Natural killer cell treated with Interleukin-12 subunit alpha and Interleukin-12 subunit beta and Interleukin-15 and Interleukin-18, amount 100 ng/mL, for 72 hours (primary cell): ENCODE results near the gene KIAA0040. TPM values are rescaled to one million over a fixed set of nuclear protein-coding genes. Genes with fewer than 3 reads are reported as not detected.
"Not testable (repeated sequence)": the region's sequence is repeated elsewhere in the genome, so short reads cannot be mapped to it uniquely, and the experiment has no call there.

Experiments used
- ATAC-seq, 2 donors: fragments of 150-1000 bp; cut with Tn5 transposase in 1 of 2; sonication (Bioruptor Pico), chemical (Tn5 transposase) in 1 of 2; 2 replicates each; pipeline ENCODE4 v1.10.0; 2021
- DNase-seq: peaks from one replicate; pipeline ENCODE4 v3.0.0; 2022; ENCODE audit warnings: low spot score
- H3K27ac Mint-ChIP-seq, 2 donors: 1 replicate in 1 of 2; 2 replicates in 1 of 2; pipeline ENCODE4 v1.8.0; 2022; ENCODE audit warnings: mixed read lengths in 2 of 2, mild to moderate bottlenecking in 1 of 2, moderate library complexity in 1 of 2
- H3K27me3 Mint-ChIP-seq, 2 donors: 1 replicate in 1 of 2; 2 replicates in 1 of 2; pipeline ENCODE4 v1.8.0; 2022; ENCODE audit warnings: mixed read lengths in 2 of 2
- H3K36me3 Mint-ChIP-seq: one replicate; pipeline ENCODE4 v1.8.0; 2022; ENCODE audit warnings: mixed read lengths
- H3K4me1 Mint-ChIP-seq, 2 donors: 1 replicate in 1 of 2; 2 replicates in 1 of 2; pipeline ENCODE4 v1.8.0; 2022; ENCODE audit warnings: low read depth in 2 of 2, mixed read lengths in 2 of 2, mild to moderate bottlenecking in 1 of 2
- H3K4me3 Mint-ChIP-seq: one replicate; pipeline ENCODE4 v1.8.0; 2022; ENCODE audit warnings: mixed read lengths
- H3K9me3 Mint-ChIP-seq: 2 replicates; pipeline ENCODE4 v1.8.0; 2022; ENCODE audit warnings: mixed read lengths
- total RNA-seq, 2 donors: library from RNA; stranded (reverse); gene quantifications; one replicate each; pipeline ENCODE4 v1.2.3, GENCODE V29; 2022

KIAA0040 gene
- total RNA-seq, 2 donors from 2014 or later, result 11.2 to 19.3 TPM

DNA sequence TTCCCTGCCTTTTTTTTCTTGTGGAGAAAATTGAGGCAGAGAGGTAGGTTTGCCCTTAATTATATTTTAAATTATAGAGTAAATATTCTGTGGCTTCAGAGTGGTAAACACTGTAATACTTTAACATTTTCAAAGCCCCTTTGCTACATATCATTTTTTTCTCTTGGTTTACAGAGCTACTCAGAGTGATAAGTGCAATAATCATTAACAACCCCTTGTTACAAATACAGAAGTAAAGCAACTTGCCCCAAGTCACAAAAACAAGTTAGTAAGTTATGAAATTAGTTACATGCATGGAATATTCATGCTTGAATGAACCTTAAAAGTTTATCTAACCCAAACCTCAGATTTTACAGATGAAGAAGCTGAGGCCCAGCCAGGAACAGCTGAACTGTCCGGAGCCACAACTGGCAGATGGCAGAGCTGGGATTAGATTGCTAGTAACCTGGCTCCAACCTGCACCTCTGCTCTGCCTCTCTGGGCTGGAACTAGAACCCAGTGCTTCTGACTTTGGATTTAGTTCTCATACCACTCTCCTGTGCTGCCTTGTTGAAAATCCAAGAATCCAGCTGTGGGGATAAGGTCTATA, 76.3 kb downstream of the KIAA0040 start:
- Mint-ChIP-seq H3K4me3 (no peak overlapping the region), H3K36me3 (peaks cover 12% of the 10 kb centered on the region), H3K4me1 (no peaks in the 10 kb centered on the region), H3K9me3 (peaks cover 3% of the 10 kb centered on the region), H3K27me3 (peaks cover 12 to 31% of the 10 kb centered on the region in 2 donors), H3K27ac (no peak overlapping the region)
- no peak for ATAC-seq
- DNase-seq, result no peak

GRCh38 chr1:175114996-175115395, 77.6 kb downstream of the KIAA0040 start:
- Mint-ChIP-seq H3K9me3 (peaks cover 3% of the 10 kb centered on the region), H3K27me3 (peaks cover 12 to 25% of the 10 kb centered on the region in 2 donors), H3K27ac (no peak overlapping the region), H3K4me3 (no peak overlapping the region), H3K36me3 (peaks cover 12% of the 10 kb centered on the region), H3K4me1 (no peaks in the 10 kb centered on the region)
- ATAC-seq (peak in 1 of 2 donors; percentile 61), DNase-seq (no peak)

- H3K27ac Mint-ChIP-seq, H3K9me3 Mint-ChIP-seq, H3K4me1 Mint-ChIP-seq, H3K4me3 Mint-ChIP-seq, ATAC-seq, H3K36me3 Mint-ChIP-seq, H3K27me3 Mint-ChIP-seq, DNase-seq: not testable (repeated sequence)
Observed at GRCh38 chr1:175108331-175108820, 84.2 kb downstream of the KIAA0040 start.

Other genes starting within 250 kb of the KIAA0040 start
- gene CACYBP, start 192.8 kb downstream of the KIAA0040 start, total RNA-seq, result 100 to 1,000 TPM; 199 to 288 TPM
- 10 to 100 TPM; 23.9 to 34.7 TPM for gene MRPS14, start 169.4 kb downstream of the KIAA0040 start, total RNA-seq
- not detected for gene TNN, start 124.9 kb downstream of the KIAA0040 start, total RNA-seq